Activated CD4-positive, alpha-beta T cell treated with anti-CD3 and anti-CD28 coated beads for 24 hours (primary cell): Measurements from ENCODE around the gene ANTXR1.

Experiments used
- DNase-seq, 2 donors: peaks; one replicate each; pipeline ENCODE4 v3.0.0-alpha.2; 2020; ENCODE audit warnings: low read depth in 2 of 2

The ANTXR1 gene

GRCh38 chr2:69013142-69013839 is at the start of gene ANTXR1:
TSS of gene ANTXR1 (plus strand) at chr2:69013179. CDS start at chr2:69013500, 321 bp downstream.
- DNase-seq, result no peak

DNA sequence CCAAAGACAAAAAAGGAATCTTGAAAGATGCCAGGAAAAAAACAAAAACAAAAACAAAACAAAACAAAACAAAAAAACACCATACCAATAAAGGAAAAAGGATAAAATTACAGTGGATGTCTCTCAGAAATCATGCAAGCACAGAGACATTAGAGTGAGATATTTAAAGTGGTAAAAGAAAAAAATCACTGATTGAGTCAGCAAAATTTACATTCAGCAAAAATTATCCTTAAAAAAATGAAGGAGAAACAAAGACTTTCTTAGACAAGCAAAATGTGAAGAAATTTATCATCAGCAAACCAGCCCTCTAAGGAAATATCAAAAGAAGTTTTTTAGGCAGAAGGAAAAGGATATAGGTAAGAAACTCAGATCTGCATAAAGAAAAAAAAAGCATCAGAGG is 48.7 kb upstream of the ANTXR1 start:
- DNase-seq, result no peak

DNA sequence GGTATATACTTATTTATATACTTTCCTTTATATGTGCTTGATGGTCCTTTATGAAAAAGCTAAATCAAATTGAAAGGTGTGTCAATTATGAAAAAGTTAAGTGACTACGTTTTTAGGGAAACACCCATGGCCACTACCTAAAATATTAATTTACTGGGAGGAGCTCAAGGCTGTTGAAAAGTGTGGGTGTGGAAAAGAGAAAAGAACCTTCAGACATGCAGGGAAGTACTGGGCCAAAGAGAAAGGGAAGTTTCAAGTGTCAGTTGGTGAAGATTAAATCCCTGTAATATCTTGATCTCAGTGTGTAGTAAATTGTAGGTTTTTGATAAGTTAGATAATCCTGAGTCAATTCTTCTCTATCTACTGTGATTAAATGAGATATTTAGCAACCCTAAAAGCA is 44.8 kb upstream of the ANTXR1 start:
- DNase-seq, result no peak

GRCh38 chr2:68969736-68970490 is 43.1 kb upstream of the ANTXR1 start:
- DNase-seq, result no peak

- DNase-seq, result no peak
Observed at GRCh38 chr2:68970566-68971265, 42.3 kb upstream of the ANTXR1 start.

DNA sequence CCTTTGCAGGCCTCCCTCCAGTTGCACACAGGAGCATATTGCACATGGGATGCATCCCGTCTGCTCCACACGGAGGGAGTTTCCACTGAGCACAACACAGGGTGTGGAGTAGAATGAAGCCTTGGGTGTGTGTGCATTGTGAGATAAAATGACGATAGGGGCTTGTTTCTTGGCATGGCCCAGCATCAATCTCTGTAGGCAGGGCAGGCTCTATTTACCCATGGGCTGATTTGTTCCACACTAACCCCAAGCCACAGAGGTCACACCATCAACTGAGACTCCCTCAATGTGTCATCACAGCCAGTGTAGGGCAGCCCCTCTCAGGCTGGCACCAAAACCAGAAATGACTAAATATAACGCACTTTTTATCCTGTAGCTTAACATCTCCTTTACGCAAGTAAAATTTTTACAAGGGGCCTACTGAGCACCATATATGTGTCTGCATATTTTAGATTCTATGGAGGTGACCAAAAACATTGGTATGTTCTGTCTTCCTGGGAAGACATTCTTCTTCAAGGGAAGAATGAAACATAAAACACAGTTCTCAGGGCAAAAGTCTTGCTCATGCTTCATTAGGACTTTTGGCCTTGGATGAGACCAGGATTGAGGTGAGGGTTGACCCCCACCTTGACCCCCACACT is 41.3 kb upstream of the ANTXR1 start:
- no peak for DNase-seq

DNA sequence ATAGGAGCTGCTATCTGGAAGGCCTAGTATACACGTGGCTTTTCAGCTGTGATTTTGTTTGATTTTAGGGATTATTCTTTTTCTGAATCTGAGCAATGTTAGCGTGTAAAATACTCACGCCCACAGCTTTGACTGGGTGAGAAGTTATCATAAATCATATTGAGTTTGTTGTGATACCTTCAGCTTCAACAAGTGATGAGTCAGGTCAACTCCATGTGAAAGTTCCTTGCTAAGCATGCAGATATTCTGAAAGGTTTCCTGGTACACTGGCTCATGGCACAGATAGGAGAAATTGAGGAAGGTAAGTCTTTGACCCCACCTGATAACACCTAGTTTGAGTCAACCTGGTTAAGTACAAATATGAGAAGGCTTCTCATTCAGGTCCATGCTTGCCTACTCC is 38.7 kb upstream of the ANTXR1 start, which contains the start of gene GKN1:
GKN1 (plus strand) TSS at position 386 of the 400 bp plus-strand sequence. CDS start 42 bp downstream, outside the sequence.
- no peak for DNase-seq

- DNase-seq, result no peak
Observed at GRCh38 chr2:68974946-68975665, 37.9 kb upstream of the ANTXR1 start.

GRCh38 chr2:68975844-68976243 is 37.1 kb upstream of the ANTXR1 start:
- DNase-seq, result no peak

GRCh38 chr2:68977453-68977852 is 35.5 kb upstream of the ANTXR1 start:
- DNase-seq, result no peak

GRCh38 chr2:68978098-68978497 is 34.9 kb upstream of the ANTXR1 start:
- no peak for DNase-seq

DNA sequence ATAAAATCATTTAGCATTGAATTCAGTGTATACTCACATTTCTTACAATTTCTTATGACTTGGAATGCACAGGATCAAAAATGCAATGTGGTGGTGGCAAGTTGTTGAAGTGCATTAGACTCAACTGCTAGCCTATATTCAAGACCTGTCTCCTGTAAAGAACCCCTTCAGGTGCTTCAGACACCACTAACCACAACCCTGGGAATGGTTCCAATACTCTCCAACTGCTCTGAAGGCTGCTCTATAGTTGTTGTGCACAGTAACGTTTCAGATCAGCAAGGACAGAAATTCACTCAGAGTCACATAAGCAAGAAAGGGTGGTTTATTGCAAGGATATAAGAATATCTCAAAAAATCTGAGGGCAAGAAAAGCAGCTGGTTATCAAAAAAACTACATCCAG is 32.0 kb upstream of the ANTXR1 start:
- no peak for DNase-seq

- DNase-seq, result no peak
Observed at GRCh38 chr2:68987021-68987503, 25.9 kb upstream of the ANTXR1 start.

DNA sequence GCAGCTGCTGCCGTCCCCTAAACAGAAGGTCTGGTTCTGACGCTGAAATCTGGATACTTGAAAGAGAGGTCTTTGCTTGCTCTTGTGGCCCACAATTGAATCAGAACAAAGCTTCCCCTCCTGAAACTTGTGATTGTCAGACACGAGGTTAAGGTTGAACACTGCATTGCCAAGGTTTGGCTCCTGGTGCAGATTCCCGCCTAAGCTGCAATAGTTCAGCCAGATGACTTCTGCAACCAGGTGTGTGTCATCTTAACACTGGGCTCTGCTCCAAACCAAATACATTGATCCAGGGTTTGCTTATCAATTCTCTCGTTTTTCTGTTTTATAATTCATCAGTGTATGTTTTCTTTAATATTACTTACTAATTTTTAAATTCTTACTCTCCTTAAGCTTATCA is 23.9 kb upstream of the ANTXR1 start:
- DNase-seq, result no peak

DNA sequence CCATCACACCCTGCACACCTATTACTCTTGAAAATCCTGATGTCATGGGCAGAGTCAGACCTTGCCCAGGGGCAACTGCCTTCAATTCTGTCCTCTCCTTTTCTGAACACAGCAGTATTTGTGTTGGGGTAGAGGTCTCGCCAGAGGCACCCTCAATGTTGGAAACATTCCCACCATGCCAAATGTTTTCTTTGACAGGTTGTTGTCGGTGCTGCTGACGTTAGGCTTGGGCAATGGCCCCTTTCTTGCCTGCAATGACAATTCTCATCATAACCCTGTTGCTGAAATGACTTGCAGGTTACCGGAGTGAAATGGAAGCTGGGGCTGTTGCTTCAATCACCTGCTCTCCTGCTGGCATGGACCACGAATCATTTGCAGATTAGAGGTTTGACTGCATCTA is 20.6 kb upstream of the ANTXR1 start:
- DNase-seq, result no peak

DNA sequence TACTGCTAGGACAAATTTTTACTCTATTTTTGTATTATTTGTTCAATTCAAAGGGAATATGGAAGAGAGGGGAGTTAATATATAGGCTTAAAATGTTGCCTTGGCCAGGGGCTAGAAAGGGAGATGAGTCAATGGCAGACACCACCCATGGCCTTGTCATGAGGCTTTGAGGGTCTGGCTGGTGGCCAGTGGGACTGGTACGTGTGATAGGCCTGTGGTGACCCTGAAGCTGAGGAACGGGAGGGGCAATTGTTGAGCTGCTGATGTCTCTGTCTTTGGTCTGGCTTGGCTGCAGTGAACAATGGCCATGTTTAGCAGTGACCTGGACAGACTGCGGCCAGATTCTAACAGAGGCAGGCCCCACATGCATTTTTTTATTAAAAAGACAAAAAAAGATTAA is 20.0 kb upstream of the ANTXR1 start:
- no peak for DNase-seq

DNA sequence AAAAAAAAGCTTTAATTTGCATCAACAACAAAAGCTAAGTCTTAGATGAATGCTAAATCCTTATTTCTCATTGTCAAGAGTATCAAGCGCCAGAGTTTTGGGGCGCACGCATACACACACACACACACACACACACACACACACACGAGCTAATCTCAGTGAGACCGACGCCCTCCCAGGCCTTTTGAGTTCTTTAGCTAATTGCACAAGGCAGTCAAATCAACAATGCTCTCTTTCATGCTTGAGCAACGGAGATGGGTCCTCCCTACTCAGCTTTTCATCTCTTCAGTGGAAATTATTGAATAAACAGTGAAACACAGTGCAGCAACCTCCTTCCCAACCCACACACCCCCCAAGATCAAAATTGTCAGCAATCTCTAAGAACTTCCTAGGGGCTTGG is 19.3 kb upstream of the ANTXR1 start:
- no peak for DNase-seq

- no peak for DNase-seq
Observed at GRCh38 chr2:68994864-68995263, 18.1 kb upstream of the ANTXR1 start.

DNA sequence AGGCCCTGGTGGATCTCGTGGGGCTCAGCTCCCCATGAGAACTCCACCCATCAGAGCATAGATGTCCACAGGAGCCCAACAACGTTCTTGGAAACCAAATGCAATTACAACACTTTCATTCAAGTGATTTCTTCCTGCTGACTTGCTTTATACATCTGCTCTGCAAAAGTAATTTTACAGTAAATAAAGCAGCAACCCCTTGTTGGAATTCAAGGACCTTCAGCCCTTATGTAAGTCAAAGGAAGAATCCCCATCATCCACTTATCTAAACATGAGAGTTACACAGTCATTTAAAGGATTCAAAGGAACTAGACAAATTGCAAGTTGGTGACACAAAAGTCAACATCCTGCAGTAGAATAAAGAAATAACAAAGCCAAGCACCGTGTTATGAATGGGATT is 17.1 kb upstream of the ANTXR1 start:
- no peak for DNase-seq

DNA sequence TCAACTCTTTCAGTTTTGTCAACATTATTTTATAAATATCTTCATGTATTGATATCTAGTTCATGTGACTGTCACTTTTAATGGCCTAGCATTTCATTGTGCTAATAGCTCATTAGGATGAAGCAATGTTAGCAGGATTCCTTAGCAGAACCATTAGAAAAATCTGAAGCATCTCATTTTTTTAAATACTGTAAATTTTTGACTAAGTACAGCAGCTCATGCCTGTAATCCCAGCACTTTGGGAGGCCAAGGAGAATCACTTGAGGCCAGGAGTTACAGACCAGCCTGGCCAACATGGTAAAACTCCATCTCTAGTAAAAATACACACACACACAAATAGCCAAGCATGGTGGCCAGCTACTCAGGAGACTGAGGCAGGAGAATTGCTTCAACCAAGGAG is 15.6 kb upstream of the ANTXR1 start:
- no peak for DNase-seq

DNA sequence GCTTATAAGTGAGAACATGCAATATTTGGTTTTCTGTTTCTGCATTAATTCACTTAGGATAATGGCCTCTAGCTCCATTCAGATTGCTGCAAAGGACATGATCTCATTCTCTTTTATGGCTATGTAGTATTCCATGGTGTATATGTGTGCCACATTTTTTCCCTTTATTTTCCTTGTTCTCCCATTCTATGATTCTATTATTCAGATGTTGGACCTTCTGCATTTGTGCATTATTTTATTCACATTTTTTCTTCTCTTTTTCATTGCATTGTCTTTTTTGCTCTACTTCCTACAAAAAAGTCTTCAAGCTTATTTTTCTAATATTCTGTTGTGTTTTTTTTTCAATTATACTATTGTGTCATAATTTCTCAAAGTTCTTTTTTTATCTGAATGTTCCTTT is 11.1 kb upstream of the ANTXR1 start:
- DNase-seq, result no peak
